Common myeloid progenitor, CD34-positive (primary cell): Measurements from ENCODE around the gene FBXO15.

Experiments used
- CTCF ChIA-PET: fragments of 350-600 bp; sonication (Branson Sonifier 250); formaldehyde crosslinking; loops from one replicate; lab custom pipeline; 2021; ENCODE audit warnings: antibody characterized with exemption; lab: Charles Lee
- POLR2A ChIA-PET: fragments of 350-600 bp; sonication (Branson Sonifier 250); formaldehyde crosslinking; loops from one replicate; lab custom pipeline; 2021; ENCODE audit warnings: antibody characterized with exemption; lab: Charles Lee
- DNase-seq, 3 donors: peaks; one replicate each; pipeline versions ENCODE4 v3.0.0 to v3.0.0-alpha.2; 2013
- H3K27ac ChIP-seq, 2 experiments: 1 replicate in 1 of 2; 2 replicates in 1 of 2; pipeline ENCODE4 v1.7.0; 2013; ENCODE audit warnings: inconsistent platforms in 2 of 2, low read length in 2 of 2, mild to moderate bottlenecking in 2 of 2, low read depth in 1 of 2, moderate library complexity in 1 of 2; ENCODE audit not compliant: severe bottlenecking in 2 of 2, insufficient read depth in 1 of 2, poor library complexity in 1 of 2
- H3K27me3 ChIP-seq, 5 experiments: replicated peaks in 2 of 5; 1 replicate in 3 of 5; 2 replicates in 2 of 5; pipeline versions ENCODE4 v1.6.1 to v1.7.0; 2013; ENCODE audit warnings: low read length in 4 of 5, mild to moderate bottlenecking in 2 of 5, moderate library complexity in 2 of 5, inconsistent platforms in 1 of 5; ENCODE audit not compliant: insufficient read depth in 5 of 5, control insufficient read depth in 4 of 5
- H3K36me3 ChIP-seq, 4 experiments: 1 replicate in 2 of 4; 2 replicates in 2 of 4; pipeline versions ENCODE4 v1.6.1 to v1.7.0; 2013; ENCODE audit warnings: low read length in 3 of 4, control low read depth in 1 of 4, mild to moderate bottlenecking in 1 of 4; ENCODE audit not compliant: control insufficient read depth in 4 of 4, insufficient read depth in 4 of 4
- H3K4me1 ChIP-seq, 4 experiments: 1 replicate in 3 of 4; 2 replicates in 1 of 4; pipeline versions ENCODE4 v1.6.1 to v1.7.1; 2013; ENCODE audit warnings: low read length in 3 of 4, mild to moderate bottlenecking in 3 of 4, control low read depth in 1 of 4, inconsistent platforms in 1 of 4, moderate library complexity in 1 of 4; ENCODE audit not compliant: control insufficient read depth in 4 of 4, insufficient read depth in 4 of 4; ENCODE audit errors: control extremely low read depth in 1 of 4
- H3K4me3 ChIP-seq, 7 experiments: 1 replicate in 4 of 7; 2 replicates in 3 of 7; pipeline versions ENCODE4 v1.5.1 to v1.7.0; 2013; ENCODE audit warnings: mild to moderate bottlenecking in 7 of 7, low read length in 6 of 7, moderate library complexity in 6 of 7, inconsistent platforms in 2 of 7, low read depth in 2 of 7, control low read depth in 1 of 7; ENCODE audit not compliant: insufficient read depth in 4 of 7, control insufficient read depth in 1 of 7; ENCODE audit errors: extremely low read depth in 1 of 7
- H3K9me3 ChIP-seq, 5 experiments: 1 replicate in 4 of 5; 2 replicates in 1 of 5; pipeline versions ENCODE4 v1.6.1 to v1.7.1; 2013; ENCODE audit warnings: low read length in 4 of 5, mild to moderate bottlenecking in 2 of 5, inconsistent platforms in 1 of 5, low read depth in 1 of 5, moderate library complexity in 1 of 5; ENCODE audit not compliant: control insufficient read depth in 4 of 5, insufficient read depth in 2 of 5; ENCODE audit errors: control extremely low read depth in 1 of 5
- WGBS: methylation state at CpG from one replicate; pipeline ENCODE4 v1.1.5; 2013; ENCODE audit not compliant: insufficient coverage; 5-methylcytosine and 5-hydroxymethylcytosine counted together

Gene FBXO15

DNA sequence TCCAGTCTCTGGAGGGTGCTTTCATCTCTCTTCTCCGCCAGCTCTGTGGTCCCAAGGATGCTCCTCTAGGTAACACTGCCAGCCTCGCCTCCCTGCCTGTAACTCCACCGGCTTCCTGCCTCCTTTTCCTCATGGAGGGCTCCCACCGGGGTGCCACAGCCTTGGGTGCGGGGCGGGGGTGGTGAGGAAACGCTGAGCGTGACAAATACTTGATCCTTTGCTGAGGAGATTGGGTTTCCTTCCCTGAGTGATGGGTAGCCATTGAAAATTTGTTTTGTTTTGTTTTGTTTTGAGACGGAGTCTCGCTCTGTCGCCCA is 25.8 kb upstream of the FBXO15 start:
- WGBS: 75% methylated on average over 1 of the region's 11 CpGs
- ChIA-PET POLR2A (no interaction called here), CTCF (no interaction called here)
- Histone ChIP-seq H3K9me3 (no peaks in the 10 kb centered on the region), H3K27ac (no peak overlapping the region), H3K4me3 (no peak overlapping the region), H3K4me1 (no peaks in the 10 kb centered on the region), H3K27me3 (peaks cover 0 to 15% (median 11%) of the 10 kb centered on the region in 5 experiments), H3K36me3 (no peaks in the 10 kb centered on the region)
- no peak for DNase-seq

DNA sequence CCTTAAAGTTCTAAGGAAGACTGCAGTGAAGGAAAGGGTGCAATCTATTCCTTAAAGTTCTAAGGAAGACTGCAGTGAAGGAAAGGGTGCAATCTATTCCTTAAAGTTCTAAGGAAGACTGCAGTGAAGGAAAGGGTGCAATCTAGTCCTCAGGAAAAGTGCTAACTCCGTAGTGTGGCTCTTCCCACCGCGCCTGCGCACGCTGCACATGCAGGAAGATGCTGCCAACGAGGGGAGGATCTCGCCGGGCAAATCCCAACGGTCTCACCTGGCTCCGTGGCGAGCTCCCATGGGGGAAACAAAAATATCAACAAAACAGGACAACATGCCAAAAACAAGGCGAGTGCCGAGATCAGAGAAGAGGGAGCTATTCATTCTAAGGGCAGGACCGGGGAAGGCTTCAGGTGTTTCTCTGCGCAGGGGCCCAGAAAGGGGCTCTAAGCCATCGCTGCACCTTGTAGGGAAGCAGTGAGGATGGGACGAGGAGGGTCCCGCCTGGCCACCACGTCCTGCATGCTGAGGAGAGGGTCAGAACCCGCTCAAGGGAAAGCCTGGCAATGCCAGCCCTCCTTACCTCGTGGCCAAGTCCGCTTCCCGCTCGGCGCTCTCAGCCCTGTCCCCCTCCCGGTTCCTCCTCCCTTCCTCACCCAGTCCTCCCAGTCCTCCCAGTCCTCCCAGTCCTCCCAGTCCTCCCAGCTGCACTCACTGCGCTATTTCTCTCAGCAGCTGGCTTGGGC is 25.2 kb upstream of the FBXO15 start:
- no peaks in the 10 kb centered on the region for H3K36me3 ChIP-seq
- no peaks in the 10 kb centered on the region for H3K9me3 ChIP-seq
- H3K4me3 ChIP-seq: peak overlapping the region in 1 of 7 experiments; percentile 28
- H3K4me1 ChIP-seq: no peaks in the 10 kb centered on the region
- H3K27ac ChIP-seq: no peak overlapping the region
- DNase-seq: no peak
- peaks cover 0 to 15% (median 11%) of the 10 kb centered on the region in 5 experiments for H3K27me3 ChIP-seq
- CTCF ChIA-PET: no interaction called here
- 93% methylated on average over 26 of the region's 27 CpGs for WGBS
- POLR2A ChIA-PET: no interaction called here

DNA sequence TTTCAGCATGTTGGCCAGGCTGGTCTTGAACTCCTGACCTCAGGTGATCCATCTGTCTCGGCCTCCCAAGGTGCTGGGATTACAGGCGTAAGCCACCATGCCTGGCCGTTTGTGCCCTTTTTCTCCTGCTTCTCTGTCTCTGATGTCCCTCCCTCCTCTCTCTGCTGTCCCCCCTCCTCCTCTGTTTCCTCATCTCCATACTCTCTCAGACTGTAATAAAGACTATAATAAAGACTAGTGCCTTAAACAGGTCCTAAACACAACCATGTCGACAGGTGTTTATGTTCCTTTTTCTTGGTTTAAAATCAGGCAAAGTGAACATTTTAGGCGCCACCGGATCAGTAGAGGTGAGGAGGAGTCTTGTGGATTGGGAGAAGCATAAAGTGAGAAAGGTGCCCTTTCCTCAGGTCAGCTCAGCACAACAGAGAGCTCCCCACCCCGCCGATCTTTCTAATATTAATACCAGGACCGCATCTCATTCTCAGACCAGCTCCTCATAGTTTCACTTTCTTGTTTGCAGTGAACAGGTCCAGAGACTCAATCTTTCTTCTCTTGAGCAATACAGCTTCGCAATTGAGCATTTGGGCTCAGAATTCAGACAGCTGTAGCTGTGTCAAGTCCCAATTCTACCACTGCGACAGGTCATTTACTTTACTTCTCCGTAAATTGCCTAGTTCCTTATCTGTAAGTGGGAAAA is 24.4 kb upstream of the FBXO15 start:
- CTCF ChIA-PET: no interaction called here
- 68% methylated on average over 7 of the region's 12 CpGs for WGBS
- peaks cover 0 to 15% (median 11%) of the 10 kb centered on the region in 5 experiments for H3K27me3 ChIP-seq
- peak in 2 of 3 donors; percentile 5 to 13 for DNase-seq
- POLR2A ChIA-PET: no interaction called here
- H3K27ac ChIP-seq: no peak overlapping the region
- H3K9me3 ChIP-seq: no peaks in the 10 kb centered on the region
- no peaks in the 10 kb centered on the region for H3K36me3 ChIP-seq
- H3K4me1 ChIP-seq: no peaks in the 10 kb centered on the region
- H3K4me3 ChIP-seq: peak overlapping the region in 3 of 7 experiments; percentile 45 to 77 (median 48)

DNA sequence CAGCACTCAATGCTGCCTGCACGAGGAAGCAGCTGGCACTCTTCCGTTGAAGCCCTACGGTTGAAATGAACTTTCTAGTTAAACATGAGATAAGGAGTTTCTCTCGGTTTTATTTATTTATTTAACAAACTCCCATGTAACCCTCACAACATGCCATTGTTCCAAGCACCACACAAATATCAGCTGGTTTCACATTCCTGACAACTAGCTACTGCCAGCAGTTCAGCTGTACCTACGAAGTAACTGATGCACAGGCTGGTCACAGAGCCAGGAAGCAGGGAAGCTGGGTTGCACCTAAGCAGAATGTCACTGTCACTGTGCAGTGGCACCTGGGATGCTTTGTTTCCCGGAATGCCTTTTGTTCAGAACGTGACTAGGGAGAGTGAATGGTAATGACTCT is 18.8 kb upstream of the FBXO15 start:
- Histone ChIP-seq H3K4me1 (peaks cover 0 to 6% (median 2%) of the 10 kb centered on the region in 4 experiments), H3K4me3 (no peak overlapping the region), H3K36me3 (peaks cover 0 to 4% (median 1%) of the 10 kb centered on the region in 4 experiments), H3K27ac (no peak overlapping the region), H3K9me3 (no peaks in the 10 kb centered on the region), H3K27me3 (peaks cover 0 to 9% (median 2%) of the 10 kb centered on the region in 5 experiments)
- no peak for DNase-seq
- ChIA-PET POLR2A (no interaction called here), CTCF (interaction anchor here (1.2 to 1.5 kb wide), 2 partner anchors 10 to 12 kb away, joined by 3 read pairs; no protein-coding TSS in a partner anchor)
- WGBS: 90% methylated on average over 6 of the region's 7 CpGs

DNA sequence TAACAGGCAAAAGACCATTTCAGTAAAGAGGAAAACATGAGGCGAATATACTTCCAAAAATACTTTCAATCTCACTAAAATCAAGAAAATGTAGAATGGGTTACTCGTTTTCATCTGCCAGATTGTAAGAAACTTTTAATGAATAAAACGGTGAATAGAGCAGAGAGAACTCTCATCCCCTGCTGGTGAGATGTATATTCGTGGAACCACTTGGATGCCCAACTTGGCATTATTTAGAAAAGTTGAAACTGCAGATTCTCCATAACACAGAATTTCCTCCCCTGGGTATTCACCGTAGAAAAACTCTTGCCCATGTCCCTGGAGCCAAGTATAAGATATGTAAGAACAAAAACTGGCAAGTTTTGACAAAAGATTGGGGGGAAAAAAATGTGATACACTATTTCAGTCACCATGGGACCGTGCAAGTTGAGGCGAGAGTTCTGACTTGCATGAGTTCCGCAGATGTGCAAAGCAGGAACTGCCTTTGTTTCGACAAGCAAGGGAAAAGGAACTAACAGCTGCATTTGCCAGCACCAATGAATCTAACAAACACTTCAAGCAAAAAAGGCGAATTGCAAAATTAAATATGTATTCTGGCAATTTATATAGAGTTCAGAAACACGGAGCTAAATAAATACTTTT is 15.5 kb upstream of the FBXO15 start:
- WGBS: 31% methylated on average over 6 of the region's 11 CpGs
- POLR2A ChIA-PET: no interaction called here
- H3K27me3 ChIP-seq: no peaks in the 10 kb centered on the region
- CTCF ChIA-PET: interaction anchor here (1.1 kb wide), 1 partner anchor 32 kb away, joined by 3 read pairs; no protein-coding TSS in a partner anchor
- H3K36me3 ChIP-seq: peaks cover 0 to 27% (median 16%) of the 10 kb centered on the region in 4 experiments
- peaks cover 0 to 6% (median 2%) of the 10 kb centered on the region in 4 experiments for H3K4me1 ChIP-seq
- DNase-seq: peak; percentile 3 to 59 (median 51)
- H3K4me3 ChIP-seq: peak overlapping the region in 1 of 7 experiments; percentile 17
- H3K27ac ChIP-seq: no peak overlapping the region
- no peaks in the 10 kb centered on the region for H3K9me3 ChIP-seq

DNA sequence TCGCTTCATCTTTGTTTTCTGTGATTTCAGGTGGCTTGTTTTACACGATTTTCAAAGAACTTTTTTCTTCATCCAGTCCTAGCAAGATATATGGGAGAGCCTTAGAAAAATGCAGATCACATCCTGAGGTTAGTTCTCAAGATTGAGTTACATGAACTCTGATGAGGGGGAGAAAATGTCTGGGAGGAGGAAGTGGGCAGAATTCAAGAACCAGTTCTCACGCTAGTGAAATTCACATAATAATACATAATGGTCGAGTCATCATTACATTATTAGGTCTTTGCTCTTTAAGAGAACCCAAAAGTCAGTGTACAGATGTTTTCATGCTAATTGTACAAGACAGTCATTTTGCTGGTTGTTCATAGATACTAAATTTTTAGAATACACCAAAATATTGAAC is 7.6 kb upstream of the FBXO15 start:
- WGBS: 83% methylated on average over 1 of the region's 4 CpGs
- DNase-seq: no peak
- peaks cover 0 to 5% (median 2%) of the 10 kb centered on the region in 4 experiments for H3K4me1 ChIP-seq
- H3K27me3 ChIP-seq: no peaks in the 10 kb centered on the region
- H3K27ac ChIP-seq: no peak overlapping the region
- H3K4me3 ChIP-seq: no peak overlapping the region
- peaks cover 11 to 78% (median 45%) of the 10 kb centered on the region in 4 experiments for H3K36me3 ChIP-seq
- ChIA-PET CTCF (no interaction called here), POLR2A (no interaction called here)
- H3K9me3 ChIP-seq: no peaks in the 10 kb centered on the region
